Left renal cortex interstitium (tissue), 4 donors: ENCODE results near the gene MPZ. TPM values are rescaled to one million over a fixed set of nuclear protein-coding genes. Genes with fewer than 3 reads are reported as not detected.

Experiments used
- DNase-seq, 4 donors: peaks; one replicate each; pipeline ENCODE4 v3.0.0-alpha.2; 2013; ENCODE audit warnings: low read depth in 4 of 4, low spot score in 2 of 4, missing footprints in 1 of 4
- polyA plus RNA-seq, 4 donors: library from polyadenylated mRNA; unstranded; fragments of 120-200 nt; gene quantifications; one replicate each; pipeline ENCODE4 v1.2.1, GENCODE V29; 2013; ENCODE audit not compliant: insufficient read length in 4 of 4

Gene MPZ
- polyA plus RNA-seq, 4 donors: 3.7 to 5.7 (median 4.8) TPM

- no peak for DNase-seq
Measured at GRCh38 chr1:161304927-161305866, 4.6 kb downstream of the MPZ start.

- no peak for DNase-seq
Measured at GRCh38 chr1:161300478-161300877, 9.3 kb downstream of the MPZ start.

- no peak for DNase-seq
Measured at GRCh38 chr1:161299347-161299746, 10.4 kb downstream of the MPZ start.

- no peak for DNase-seq
Measured at GRCh38 chr1:161298116-161298515, 11.7 kb downstream of the MPZ start.

- no peak for DNase-seq
Measured at GRCh38 chr1:161297415-161297814, 12.4 kb downstream of the MPZ start.

- DNase-seq: no peak
Measured at GRCh38 chr1:161290779-161291178, 19.0 kb downstream of the MPZ start.

- DNase-seq: no peak
Measured at GRCh38 chr1:161287482-161288054, 22.2 kb downstream of the MPZ start.

GRCh38 chr1:161285521-161285920, 24.2 kb downstream of the MPZ start:
- no peak for DNase-seq

GRCh38 chr1:161285113-161285512, 24.7 kb downstream of the MPZ start:
- no peak for DNase-seq

- DNase-seq: no peak
Measured at GRCh38 chr1:161282991-161283390, 26.8 kb downstream of the MPZ start.

GRCh38 chr1:161274874-161275273, 34.9 kb downstream of the MPZ start:
- no peak for DNase-seq

GRCh38 chr1:161273402-161273801, 36.4 kb downstream of the MPZ start:
- no peak for DNase-seq

GRCh38 chr1:161267321-161267720, 42.4 kb downstream of the MPZ start:
- DNase-seq: no peak

- DNase-seq: no peak
Measured at GRCh38 chr1:161266836-161267235, 42.9 kb downstream of the MPZ start.

GRCh38 chr1:161266202-161266601, 43.6 kb downstream of the MPZ start:
- no peak for DNase-seq

GRCh38 chr1:161265305-161265704, 44.5 kb downstream of the MPZ start:
- DNase-seq: no peak

GRCh38 chr1:161261261-161262235, 48.2 kb downstream of the MPZ start:
- no peak for DNase-seq

GRCh38 chr1:161260376-161261260, 49.1 kb downstream of the MPZ start:
- DNase-seq: no peak

- DNase-seq: no peak
Measured at GRCh38 chr1:161259765-161260164, 50.0 kb downstream of the MPZ start.

GRCh38 chr1:161259345-161259702, 50.4 kb downstream of the MPZ start:
- no peak for DNase-seq
